ENCODE results near the gene THG1L.
"Not testable (repeated sequence)": the region's sequence is repeated elsewhere in the genome, so short reads cannot be mapped to it uniquely, and the experiment has no call there.

- TF ChIP-seq KDM1A (IDR thresholded peaks at IDR 0.05; ENCODE audit: borderline replicate concordance); ESRRA (IDR thresholded peaks at IDR 0.05; ENCODE audit: low read length); CTCF (IDR thresholded peaks at IDR 0.05 in 2 of 3, conservative IDR thresholded peaks at IDR 0.05 in 1 of 3; ENCODE audit: control insufficient read depth in 2 of 3, extremely low read depth in 1 of 3, insufficient read depth in 1 of 3, low read depth in 3 of 3, low read length in 3 of 3); CBFB (IDR thresholded peaks at IDR 0.05; ENCODE audit: low read depth): not testable (repeated sequence)
- TF ChIP-seq, protein P1, sequence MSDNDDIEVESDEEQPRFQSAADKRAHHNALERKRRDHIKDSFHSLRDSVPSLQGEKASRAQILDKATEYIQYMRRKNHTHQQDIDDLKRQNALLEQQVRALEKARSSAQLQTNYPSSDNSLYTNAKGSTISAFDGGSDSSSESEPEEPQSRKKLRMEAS (IDR thresholded peaks at IDR 0.05; ENCODE audit: low read depth, low read length), result not testable (repeated sequence)
Observed at GRCh38 chr5:157696154-157696553, 35.1 kb upstream of the THG1L start.

Data from GM12878 (cell line).